Activated naive CD4-positive, alpha-beta T cell treated with anti-CD3 and anti-CD28 coated beads, Interleukin-2, amount 10 ng/mL, durations not matched to agents 7 days and 5 days (primary cell): ENCODE data around the gene BORCS5.
"Not testable (repeated sequence)": the region's sequence is repeated elsewhere in the genome, so short reads cannot be mapped to it uniquely, and the experiment has no call there.

ENCODE experiments used
- CTCF ChIA-PET: fragments of 350-600 bp; sonication (Branson Sonifier 250); formaldehyde crosslinking; loops from one replicate; lab custom pipeline; 2021; ENCODE audit warnings: antibody characterized with exemption; lab: Charles Lee
- DNase-seq: peaks from one replicate; pipeline ENCODE4 v3.0.0-alpha.2; 2020
- H3K27ac Mint-ChIP-seq: one replicate; pipeline ENCODE4 v1.8.0; 2021; ENCODE audit warnings: mild to moderate bottlenecking, moderate library complexity, mixed read lengths
- H3K27me3 Mint-ChIP-seq: one replicate; pipeline ENCODE4 v1.8.0; 2021; ENCODE audit warnings: mild to moderate bottlenecking, mixed read lengths
- H3K36me3 Mint-ChIP-seq: one replicate; pipeline ENCODE4 v1.8.0; 2021; ENCODE audit warnings: mixed read lengths
- H3K4me1 Mint-ChIP-seq: one replicate; pipeline ENCODE4 v1.8.0; 2021; ENCODE audit warnings: mixed read lengths
- H3K4me3 Mint-ChIP-seq: one replicate; pipeline ENCODE4 v1.8.0; 2021; ENCODE audit warnings: mild to moderate bottlenecking, moderate library complexity, mixed read lengths
- H3K9me3 Mint-ChIP-seq: one replicate; pipeline ENCODE4 v1.8.0; 2021; ENCODE audit warnings: mixed read lengths

BORCS5 gene

DNA sequence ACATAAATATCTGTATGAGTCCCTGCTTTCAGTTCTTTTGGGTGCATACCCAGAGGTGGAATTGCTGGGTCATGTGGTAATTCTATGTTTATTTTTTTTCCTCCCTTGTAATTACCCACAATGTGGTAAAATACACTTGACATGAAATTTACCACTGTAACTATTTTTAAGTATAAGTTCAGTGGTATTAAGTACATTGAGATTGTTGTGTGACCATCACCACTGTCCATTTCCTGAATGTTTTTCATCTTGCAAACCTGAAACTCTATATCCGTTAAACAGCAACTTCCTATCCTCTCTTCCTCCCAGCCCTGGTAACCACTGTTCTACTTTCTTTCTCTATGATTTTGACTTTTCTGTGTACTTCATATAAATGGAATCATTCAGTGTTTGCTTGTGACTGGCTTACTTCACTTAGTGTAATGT is 51.4 kb downstream of the BORCS5 start:
- CTCF ChIA-PET: no interaction called here
- no peak for DNase-seq
- Mint-ChIP-seq H3K9me3 (peaks cover 8% of the 10 kb centered on the region), H3K27ac (peak overlapping the region; percentile 5), H3K4me3 (no peak overlapping the region), H3K36me3 (peaks cover 37% of the 10 kb centered on the region), H3K27me3 (no peaks in the 10 kb centered on the region), H3K4me1 (peaks cover 26% of the 10 kb centered on the region)

DNA sequence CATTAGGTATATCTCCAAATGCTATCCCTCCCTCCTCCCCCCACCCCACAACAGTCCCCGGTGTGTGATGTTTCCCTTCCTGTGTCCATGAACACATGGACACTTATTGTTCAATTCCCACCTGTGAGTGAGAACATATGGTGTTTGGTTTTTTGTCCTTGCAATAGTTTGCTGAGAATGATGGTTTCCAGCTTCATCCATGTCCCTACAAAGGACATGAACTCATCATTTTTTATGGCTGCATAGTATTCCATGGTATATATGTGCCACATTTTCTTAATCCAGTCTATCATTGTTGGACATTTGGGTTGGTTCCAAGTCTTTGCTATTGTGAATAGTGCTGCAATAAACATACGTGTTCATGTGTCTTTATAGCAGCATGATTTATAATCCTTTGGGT is 52.5 kb downstream of the BORCS5 start:
- DNase-seq, H3K27ac Mint-ChIP-seq, H3K4me3 Mint-ChIP-seq, CTCF ChIA-PET, H3K27me3 Mint-ChIP-seq, H3K9me3 Mint-ChIP-seq: not testable (repeated sequence)
- Mint-ChIP-seq H3K36me3 (peaks cover 31% of the 10 kb centered on the region), H3K4me1 (peaks cover 15% of the 10 kb centered on the region)

DNA sequence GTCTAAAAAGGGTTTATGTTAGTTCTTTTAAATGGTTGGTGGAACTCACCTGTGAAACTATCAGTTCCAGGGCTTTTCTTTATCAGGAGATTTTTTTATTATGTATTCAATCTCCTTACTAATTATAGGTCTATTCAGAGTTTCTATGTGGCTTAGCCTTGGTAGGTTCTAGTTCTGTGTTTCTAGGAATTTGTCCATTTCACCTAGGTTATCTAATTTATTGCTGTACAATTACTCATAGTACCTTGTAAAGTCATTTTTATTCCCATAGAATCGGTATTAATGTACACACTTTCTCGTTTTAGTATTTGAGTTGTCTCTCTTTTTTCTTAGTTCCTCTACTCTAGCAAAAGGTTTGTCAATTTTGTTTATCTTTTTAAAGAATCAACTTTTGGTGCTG is 59.0 kb downstream of the BORCS5 start:
- peaks cover 18% of the 10 kb centered on the region for H3K9me3 Mint-ChIP-seq
- H3K27ac Mint-ChIP-seq: no peak overlapping the region
- H3K36me3 Mint-ChIP-seq: peaks cover 39% of the 10 kb centered on the region
- H3K4me3 Mint-ChIP-seq: no peak overlapping the region
- no peaks in the 10 kb centered on the region for H3K27me3 Mint-ChIP-seq
- peaks cover 8% of the 10 kb centered on the region for H3K4me1 Mint-ChIP-seq
- CTCF ChIA-PET: no interaction called here
- DNase-seq: no peak

DNA sequence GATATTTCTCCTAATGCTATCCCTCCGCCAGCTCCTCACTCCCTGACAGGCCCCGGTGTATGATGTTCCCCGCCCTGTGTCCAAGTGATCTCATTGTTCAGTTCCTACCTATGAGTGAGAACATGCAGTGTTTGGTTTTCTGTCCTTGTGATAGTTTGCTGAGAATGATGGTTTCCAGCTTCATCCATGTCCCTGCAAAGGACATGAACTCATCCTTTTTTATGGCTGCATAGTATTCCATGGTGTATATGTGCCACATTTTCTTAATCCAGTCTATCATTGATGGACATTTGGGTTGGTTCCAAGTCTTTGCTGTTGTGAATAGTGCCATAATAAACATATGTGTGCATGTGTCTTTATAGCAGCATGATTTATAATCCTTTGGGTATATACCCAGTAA is 62.3 kb downstream of the BORCS5 start:
- CTCF ChIA-PET: interaction anchor here (1.1 kb wide), 1 partner anchor 15 kb away, joined by 4 read pairs; no protein-coding TSS in a partner anchor
- not testable (repeated sequence) for DNase-seq, H3K27me3 Mint-ChIP-seq, H3K27ac Mint-ChIP-seq, H3K4me3 Mint-ChIP-seq
- H3K9me3 Mint-ChIP-seq: peaks cover 34% of the 10 kb centered on the region
- H3K4me1 Mint-ChIP-seq: peaks cover 12% of the 10 kb centered on the region
- peaks cover 43% of the 10 kb centered on the region for H3K36me3 Mint-ChIP-seq

DNA sequence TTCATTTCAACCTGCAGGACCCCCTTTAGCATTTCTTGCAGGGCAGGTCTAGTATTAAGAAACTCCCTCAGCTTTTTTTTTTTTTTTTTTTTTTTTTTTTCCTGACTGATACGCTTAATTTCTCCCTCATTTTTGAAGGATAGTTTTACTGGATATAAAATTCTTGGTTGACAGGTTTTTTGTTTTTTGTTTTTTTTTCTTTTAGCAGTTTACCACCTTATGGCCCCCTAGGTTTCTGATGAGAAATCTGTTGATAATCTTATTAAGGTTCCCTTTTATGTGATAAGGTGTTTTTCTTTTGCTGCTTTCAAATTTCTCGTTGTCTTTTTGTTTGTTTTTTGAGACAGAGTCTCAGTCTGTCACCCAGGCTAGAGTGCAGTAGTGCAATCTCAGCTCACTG is 66.5 kb downstream of the BORCS5 start:
- DNase-seq: no peak
- Mint-ChIP-seq H3K9me3 (peaks cover 38% of the 10 kb centered on the region), H3K27ac (no peak overlapping the region), H3K27me3 (no peaks in the 10 kb centered on the region), H3K4me3 (no peak overlapping the region), H3K36me3 (peaks cover 47% of the 10 kb centered on the region), H3K4me1 (peaks cover 4% of the 10 kb centered on the region)
- CTCF ChIA-PET: no interaction called here

DNA sequence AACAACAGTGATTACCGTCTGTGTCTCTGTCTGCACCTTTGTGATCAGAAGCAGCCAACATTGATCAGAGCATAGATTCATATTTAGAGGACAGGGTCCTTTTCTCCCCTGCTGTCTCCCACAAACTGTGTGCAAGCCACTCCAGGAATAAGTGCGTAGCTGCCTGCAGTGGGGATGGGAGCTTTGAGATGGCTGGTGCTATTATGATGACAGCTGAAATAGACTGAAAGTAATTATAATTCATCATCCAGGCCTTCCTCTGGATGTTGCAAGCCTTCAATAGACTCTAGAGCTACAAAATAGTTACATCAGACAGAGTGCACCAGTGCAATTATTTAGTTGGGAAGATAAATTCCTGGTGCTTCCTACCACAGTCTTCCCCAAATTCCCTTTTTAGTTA is 68.1 kb downstream of the BORCS5 start:
- Mint-ChIP-seq H3K4me3 (no peak overlapping the region), H3K9me3 (peaks cover 34% of the 10 kb centered on the region), H3K36me3 (peaks cover 42% of the 10 kb centered on the region), H3K4me1 (peaks cover 4% of the 10 kb centered on the region), H3K27ac (no peak overlapping the region), H3K27me3 (no peaks in the 10 kb centered on the region)
- CTCF ChIA-PET: no interaction called here
- no peak for DNase-seq

DNA sequence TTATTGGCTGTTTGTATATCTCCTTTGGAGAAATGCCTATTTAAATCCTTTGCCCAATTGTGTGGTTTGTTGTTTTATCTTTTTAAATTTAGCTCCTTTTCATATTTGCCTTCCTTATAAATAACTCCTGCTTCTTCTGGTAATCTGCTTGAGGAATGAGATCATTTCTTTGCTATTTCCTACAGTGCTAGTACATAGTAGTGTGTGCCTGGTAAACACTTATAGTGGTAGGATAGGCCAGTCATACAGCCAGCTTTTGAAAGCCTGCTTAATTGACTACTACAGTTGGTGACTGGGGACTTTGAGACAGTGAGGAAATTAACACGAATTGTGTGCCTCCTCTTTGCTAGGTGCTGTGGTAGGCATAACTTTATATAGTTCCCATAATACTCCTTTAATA is 68.7 kb downstream of the BORCS5 start:
- Mint-ChIP-seq H3K9me3 (peaks cover 30% of the 10 kb centered on the region), H3K27ac (no peak overlapping the region), H3K4me3 (no peak overlapping the region), H3K36me3 (peaks cover 36% of the 10 kb centered on the region), H3K27me3 (no peaks in the 10 kb centered on the region), H3K4me1 (peaks cover 4% of the 10 kb centered on the region)
- no peak for DNase-seq
- CTCF ChIA-PET: no interaction called here

DNA sequence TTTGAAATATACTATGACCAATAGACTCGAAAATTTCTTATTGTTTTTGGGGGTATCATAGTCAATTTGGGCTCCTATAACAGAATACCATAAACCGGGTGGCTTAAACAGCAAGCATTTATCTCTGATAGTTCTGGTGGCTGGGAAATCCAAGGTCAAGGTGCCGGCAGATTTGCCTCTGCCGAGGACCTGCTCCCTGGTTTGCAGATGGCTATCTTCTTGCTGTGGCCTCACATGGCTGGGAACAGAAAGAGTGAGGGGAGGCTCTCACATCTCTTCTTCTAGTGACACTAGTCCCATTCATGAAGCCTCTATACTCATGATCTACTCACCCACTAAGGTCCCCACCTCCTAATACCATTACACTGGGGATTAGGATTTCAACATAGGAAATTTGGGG is 70.7 kb downstream of the BORCS5 start:
- DNase-seq: no peak
- H3K4me3 Mint-ChIP-seq: no peak overlapping the region
- peaks cover 19% of the 10 kb centered on the region for H3K9me3 Mint-ChIP-seq
- peaks cover 24% of the 10 kb centered on the region for H3K36me3 Mint-ChIP-seq
- H3K27me3 Mint-ChIP-seq: no peaks in the 10 kb centered on the region
- H3K4me1 Mint-ChIP-seq: peaks cover 6% of the 10 kb centered on the region
- H3K27ac Mint-ChIP-seq: no peak overlapping the region
- CTCF ChIA-PET: no interaction called here

DNA sequence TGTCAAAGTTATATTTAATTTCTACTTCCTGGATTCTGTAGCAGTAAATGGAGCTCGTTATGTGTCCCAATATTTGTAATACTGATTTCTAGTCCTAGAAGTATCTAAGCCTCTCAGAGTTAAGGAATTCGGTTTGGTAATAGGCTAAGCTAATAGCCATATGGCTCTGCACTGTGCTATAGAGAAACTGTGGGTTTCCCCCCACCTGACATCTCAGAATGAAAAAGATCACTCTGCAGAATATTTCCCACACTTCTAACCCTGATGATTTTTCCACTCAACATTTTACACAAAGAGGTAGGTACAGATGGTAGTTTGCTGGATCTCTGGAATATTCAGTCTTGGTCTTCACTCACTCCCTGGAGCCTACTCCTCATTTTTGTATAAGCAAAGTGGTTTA is 71.2 kb downstream of the BORCS5 start:
- Mint-ChIP-seq H3K27ac (no peak overlapping the region), H3K9me3 (peaks cover 19% of the 10 kb centered on the region), H3K36me3 (peaks cover 24% of the 10 kb centered on the region), H3K4me3 (no peak overlapping the region), H3K4me1 (peaks cover 6% of the 10 kb centered on the region), H3K27me3 (no peaks in the 10 kb centered on the region)
- CTCF ChIA-PET: no interaction called here
- no peak for DNase-seq

DNA sequence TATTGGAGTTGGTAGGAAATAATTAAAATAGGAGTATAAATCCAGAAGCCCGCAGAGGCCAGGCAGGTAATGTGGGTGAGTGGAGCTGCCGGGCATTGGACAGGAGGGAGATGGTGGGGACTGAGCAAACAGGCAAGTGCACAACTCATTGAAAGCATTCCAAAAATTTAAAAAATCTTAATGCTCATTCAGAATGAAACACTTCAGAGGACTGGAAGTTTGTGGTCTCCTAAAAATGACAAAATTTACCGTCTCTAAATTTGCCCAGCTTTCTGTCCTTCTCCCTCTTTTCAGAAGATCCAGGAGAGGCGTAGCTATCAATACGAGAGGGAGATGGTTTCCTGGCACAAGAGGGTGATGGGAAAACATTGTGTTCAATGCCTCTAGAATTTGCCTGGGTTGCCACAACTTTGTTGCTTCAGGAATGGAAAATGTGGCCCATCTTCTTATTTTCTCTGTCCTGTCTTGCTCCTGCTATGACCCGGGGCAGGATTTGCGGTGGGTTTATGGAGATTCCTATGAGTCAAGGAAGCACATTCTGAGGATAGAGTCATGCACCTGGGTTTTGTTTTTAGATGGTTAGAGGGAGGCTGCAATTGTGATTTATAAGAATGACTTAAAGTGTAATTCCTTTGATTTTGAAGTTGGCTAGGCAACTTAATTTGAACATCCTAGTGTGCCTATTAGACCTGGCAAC is 72.2 kb downstream of the BORCS5 start:
- no peak overlapping the region for H3K27ac Mint-ChIP-seq
- H3K36me3 Mint-ChIP-seq: peaks cover 18% of the 10 kb centered on the region
- no peak overlapping the region for H3K4me3 Mint-ChIP-seq
- no peaks in the 10 kb centered on the region for H3K27me3 Mint-ChIP-seq
- CTCF ChIA-PET: interaction anchor here (0.7 kb wide), 1 partner anchor 49 kb away, joined by 3 read pairs; no protein-coding TSS in a partner anchor
- no peak for DNase-seq
- H3K4me1 Mint-ChIP-seq: peaks cover 5% of the 10 kb centered on the region
- peaks cover 9% of the 10 kb centered on the region for H3K9me3 Mint-ChIP-seq

DNA sequence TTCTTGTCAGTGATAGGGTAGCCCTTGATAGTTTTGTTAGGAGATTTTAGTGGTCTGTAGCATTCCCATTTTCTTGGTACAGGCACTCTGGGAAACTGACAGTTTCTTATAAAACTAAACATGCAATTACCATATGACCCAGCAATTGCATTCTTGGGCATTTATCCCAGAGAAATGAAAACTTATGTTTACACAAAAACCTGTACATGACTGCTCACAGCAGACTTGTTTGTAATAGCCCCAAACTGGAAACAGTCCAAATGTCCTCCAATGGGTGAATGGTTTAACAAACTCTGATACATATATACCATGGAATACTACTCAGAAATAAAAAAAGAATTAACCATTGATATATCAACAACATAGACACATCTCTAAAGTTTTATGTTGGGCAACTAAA is 75.5 kb downstream of the BORCS5 start:
- CTCF ChIA-PET: interaction anchor here (0.5 kb wide), 1 partner anchor 10 kb away, joined by 3 read pairs; no protein-coding TSS in a partner anchor
- Mint-ChIP-seq H3K4me1 (peaks cover 4% of the 10 kb centered on the region), H3K36me3 (peaks cover 24% of the 10 kb centered on the region), H3K4me3 (no peak overlapping the region), H3K27me3 (no peaks in the 10 kb centered on the region), H3K9me3 (peaks cover 7% of the 10 kb centered on the region), H3K27ac (peak overlapping the region; percentile 12)
- DNase-seq: no peak

DNA sequence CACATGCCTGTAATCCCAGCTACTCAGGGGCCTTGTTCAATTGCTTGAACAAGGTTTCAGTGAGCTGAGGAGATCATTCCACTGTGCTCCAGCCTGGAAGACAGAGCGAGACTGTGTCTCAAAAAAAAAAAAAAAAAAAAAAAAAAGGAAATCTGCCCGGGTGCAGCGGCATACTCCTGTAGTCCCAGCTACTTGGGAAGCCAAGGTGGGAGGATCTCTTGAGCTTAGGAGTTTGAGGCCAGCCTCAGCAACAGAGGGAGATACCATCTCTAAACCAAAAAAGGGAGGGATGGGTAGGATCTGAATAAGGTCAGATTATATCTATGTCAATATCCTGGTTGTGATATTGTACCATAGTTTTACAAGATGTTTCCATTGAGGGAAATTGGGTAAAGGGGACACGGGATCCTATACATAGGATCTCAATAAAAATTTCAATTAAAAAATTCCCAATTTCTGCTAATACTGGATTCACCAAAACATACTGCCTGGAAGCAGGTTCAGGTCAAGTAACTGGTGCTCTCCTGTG is 76.4 kb downstream of the BORCS5 start:
- no peak for DNase-seq

DNA sequence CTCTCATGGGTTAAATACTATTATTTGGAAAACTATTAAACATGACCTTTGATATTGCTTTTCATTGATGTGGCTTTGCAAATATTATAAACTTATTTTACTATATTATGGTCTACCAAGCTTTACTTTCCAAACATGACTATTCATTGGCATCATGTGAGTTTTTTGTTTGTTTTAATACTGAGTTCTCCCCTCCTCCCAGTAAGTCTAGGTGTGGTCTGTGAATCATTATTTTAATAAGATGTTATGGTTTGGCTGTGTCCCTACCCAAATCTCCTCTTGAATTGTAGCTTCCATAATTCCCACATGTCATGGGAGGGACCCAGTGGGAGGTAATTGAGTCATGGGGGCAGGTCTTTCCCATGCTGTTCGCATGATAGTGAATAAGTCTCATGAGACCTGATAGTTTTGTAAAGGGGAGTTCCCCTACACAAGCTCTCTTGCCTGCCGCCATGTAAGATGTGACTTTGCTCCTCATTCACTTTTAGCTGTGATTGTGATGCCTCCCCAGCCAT is 80.0 kb downstream of the BORCS5 start:
- peaks cover 44% of the 10 kb centered on the region for H3K36me3 Mint-ChIP-seq
- no peak overlapping the region for H3K4me3 Mint-ChIP-seq
- CTCF ChIA-PET: interaction anchor here (0.8 kb wide), 1 partner anchor 39 kb away, joined by 3 read pairs; no protein-coding TSS in a partner anchor
- H3K4me1 Mint-ChIP-seq: peaks cover 25% of the 10 kb centered on the region
- H3K27ac Mint-ChIP-seq: no peak overlapping the region
- no peaks in the 10 kb centered on the region for H3K27me3 Mint-ChIP-seq
- H3K9me3 Mint-ChIP-seq: peaks cover 7% of the 10 kb centered on the region
- DNase-seq: no peak

More for the DNA sequence above, 76.4 kb downstream of the BORCS5 start:
- H3K27ac Mint-ChIP-seq: no peak overlapping the region
- H3K4me3 Mint-ChIP-seq: no peak overlapping the region
- peaks cover 27% of the 10 kb centered on the region for H3K36me3 Mint-ChIP-seq
- H3K4me1 Mint-ChIP-seq: peaks cover 4% of the 10 kb centered on the region
- peaks cover 7% of the 10 kb centered on the region for H3K9me3 Mint-ChIP-seq
- H3K27me3 Mint-ChIP-seq: no peaks in the 10 kb centered on the region
- CTCF ChIA-PET: interaction anchor here (0.7 to 1.0 kb wide), 2 partner anchors 9 to 11 kb away, joined by 3 read pairs; no protein-coding TSS in a partner anchor

DNA sequence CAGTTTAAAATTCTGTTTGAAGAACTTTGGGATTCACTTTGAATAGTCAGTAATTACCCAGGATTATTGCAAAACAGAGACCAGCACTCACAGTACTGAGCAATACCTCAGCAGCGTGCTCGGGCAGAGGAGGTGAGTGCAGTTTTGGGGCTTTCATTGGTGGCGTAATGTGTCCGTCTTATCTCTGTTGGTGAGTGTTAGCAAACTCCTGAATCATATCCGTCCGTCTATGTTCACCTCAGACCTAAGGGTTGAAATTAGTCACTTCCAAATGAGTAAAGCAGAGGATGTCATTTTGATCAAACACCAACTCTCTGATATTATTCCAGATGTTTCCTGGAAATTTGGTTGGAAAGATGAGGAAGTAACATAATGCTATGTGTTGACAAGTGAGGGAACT is 82.8 kb downstream of the BORCS5 start:
- Mint-ChIP-seq H3K4me1 (peaks cover 45% of the 10 kb centered on the region), H3K27ac (peak overlapping the region; percentile 60), H3K36me3 (peaks cover 42% of the 10 kb centered on the region), H3K4me3 (no peak overlapping the region), H3K9me3 (peaks cover 7% of the 10 kb centered on the region), H3K27me3 (no peaks in the 10 kb centered on the region)
- CTCF ChIA-PET: interaction anchor here (1.4 kb wide), 1 partner anchor 34 kb away, joined by 4 read pairs; no protein-coding TSS in a partner anchor
- no peak for DNase-seq
